MCF 10A (cell line): Measurements from ENCODE around the gene SLC17A2. TPM values are rescaled to one million over a fixed set of nuclear protein-coding genes. Genes with fewer than 3 reads are reported as not detected.
A peak's percentile ranks its signal among the peaks of the same experiment; 100 is the strongest.

Experiments used
- BruUV-seq: library from RNA; stranded (reverse); fragments of 400-500 nt; replicated peaks from 2 replicates; lab custom pipeline; 2021; lab: Mats Ljungman, UMichigan
- CTCF ChIA-PET: fragments of 300-600 bp; sonication (Branson Sonifier 250); formaldehyde crosslinking; extraction: SDS; loops from one replicate; lab custom pipeline; 2021; ENCODE audit warnings: antibody characterized with exemption, inconsistent platforms; lab: Yijun Ruan, JAX
- POLR2A ChIA-PET: fragments of 300-600, 350-650 bp; sonication (Branson Sonifier 250); formaldehyde crosslinking; extraction: SDS; loops from one replicate; lab custom pipeline; 2020; ENCODE audit warnings: antibody characterized with exemption, inconsistent platforms; lab: Yijun Ruan, JAX
- DNase-seq: peaks from one replicate; pipeline ENCODE4 v3.0.0-alpha.2; 2018; ENCODE audit not compliant: unreplicated experiment
- H3K27ac Mint-ChIP-seq: one replicate; pipeline ENCODE4 v1.8.0; 2022; ENCODE audit warnings: mild to moderate bottlenecking, low read depth, mixed read lengths; ENCODE audit not compliant: unreplicated experiment
- H3K27me3 Mint-ChIP-seq: one replicate; pipeline ENCODE4 v1.8.0; 2022; ENCODE audit warnings: mixed read lengths; ENCODE audit not compliant: insufficient read depth, unreplicated experiment
- H3K36me3 Mint-ChIP-seq: one replicate; pipeline ENCODE4 v1.8.0; 2022; ENCODE audit warnings: mild to moderate bottlenecking, moderate library complexity, mixed read lengths; ENCODE audit not compliant: insufficient read depth, unreplicated experiment
- H3K4me1 Mint-ChIP-seq: one replicate; pipeline ENCODE4 v1.8.0; 2022; ENCODE audit warnings: mixed read lengths; ENCODE audit not compliant: insufficient read depth, unreplicated experiment
- H3K4me3 Mint-ChIP-seq: one replicate; pipeline ENCODE4 v1.8.0; 2022; ENCODE audit warnings: mild to moderate bottlenecking, moderate library complexity, mixed read lengths; ENCODE audit not compliant: unreplicated experiment
- H3K9me3 Mint-ChIP-seq: one replicate; pipeline ENCODE4 v1.8.0; 2022; ENCODE audit warnings: mixed read lengths; ENCODE audit not compliant: unreplicated experiment
- CTCF ChIP-seq: fragments of 200-600 bp; IDR thresholded peaks from one replicate; pipeline ENCODE4 v1.8.0; 2022; ENCODE audit warnings: antibody characterized with exemption, mild to moderate bottlenecking; ENCODE audit not compliant: unreplicated experiment
- intact Hi-C: fragments of 100-400 bp; cut with micrococcal nuclease; formaldehyde crosslinking; loops from 2 replicates; pipeline ENCODE4 v1.14.1; 2022
- total RNA-seq: library from RNA; stranded (reverse); gene quantifications from 2 replicates; pipeline ENCODE4 v1.2.3, GENCODE V29; 2022

Gene SLC17A2
- total RNA-seq, 1 experiment from 2014 or later, result not detected

GRCh38 chr6:25966711-25967110 lies 36.2 kb upstream of the SLC17A2 start:
- DNase-seq, result no peak
- peaks cover 74% of the 10 kb centered on the region for H3K36me3 Mint-ChIP-seq
- TF ChIP-seq CTCF, result no peak
- no peaks in the 10 kb centered on the region for H3K27me3 Mint-ChIP-seq
- no peak overlapping the region for H3K4me3 Mint-ChIP-seq
- ChIA-PET CTCF (interaction anchor here (0.7 to 2.6 kb wide), 3 partner anchors 26 to 51 kb away, joined by 3 to 19 read pairs (median 4); a partner anchor contains a TSS), POLR2A (no interaction called here)
- no TSS peak for BruUV-seq
- intact Hi-C loops, result no loop called here
- H3K27ac Mint-ChIP-seq, result no peak overlapping the region
- no peaks in the 10 kb centered on the region for H3K9me3 Mint-ChIP-seq
- peaks cover 58% of the 10 kb centered on the region for H3K4me1 Mint-ChIP-seq

- no peak overlapping the region for H3K27ac Mint-ChIP-seq
- H3K4me3 Mint-ChIP-seq, result peak overlapping the region; percentile 83
- peaks cover 45% of the 10 kb centered on the region for H3K4me1 Mint-ChIP-seq
- no peaks in the 10 kb centered on the region for H3K9me3 Mint-ChIP-seq
- POLR2A ChIA-PET, result interaction anchor here (1.0 to 1.7 kb wide), 2 partner anchors 28 to 52 kb away, joined by 3 to 5 read pairs; a partner anchor contains a TSS
- no peak for DNase-seq
- H3K36me3 Mint-ChIP-seq, result peaks cover 57% of the 10 kb centered on the region
- CTCF ChIA-PET, result interaction anchor here (0.6 to 2.6 kb wide), 4 partner anchors 9 to 75 kb away, joined by 3 to 19 read pairs (median 4); no protein-coding TSS in a partner anchor
- BruUV-seq, result no TSS peak
- H3K27me3 Mint-ChIP-seq, result no peaks in the 10 kb centered on the region
- intact Hi-C loops, result no loop called here
- no peak for TF ChIP-seq CTCF
These were observed 34.6 kb upstream of the SLC17A2 start for GRCh38 chr6:25965058-25965457.

- POLR2A ChIA-PET, result interaction anchor here (0.5 to 3.7 kb wide), 17 partner anchors 7 to 1877 kb away, joined by 3 to 50 read pairs (median 4); partner anchors contain the start of gene HFE
- intact Hi-C loops, result no loop called here
- peak overlapping the region; percentile 98 for H3K27ac Mint-ChIP-seq
- CTCF ChIA-PET, result interaction anchor here (1.2 kb wide), 1 partner anchor 29 kb away, joined by 7 read pairs; no protein-coding TSS in a partner anchor
- peak; percentile 27 for DNase-seq
- H3K4me3 Mint-ChIP-seq, result peak overlapping the region; percentile 83
- peaks cover 45% of the 10 kb centered on the region for H3K36me3 Mint-ChIP-seq
- TF ChIP-seq CTCF, result no peak
- peaks cover 51% of the 10 kb centered on the region for H3K4me1 Mint-ChIP-seq
- BruUV-seq, result no TSS peak
- peaks cover 7% of the 10 kb centered on the region for H3K9me3 Mint-ChIP-seq
- no peaks in the 10 kb centered on the region for H3K27me3 Mint-ChIP-seq
These were observed 33.1 kb upstream of the SLC17A2 start for GRCh38 chr6:25963426-25964123.
